Measurements from ENCODE around the gene MPRIP. TPM values are rescaled to one million over a fixed set of nuclear protein-coding genes. Genes with fewer than 3 reads are reported as not detected.

The MPRIP gene
- polyA plus RNA-seq, 1 of the 3 experiments (the other 2 are of a cell fraction) = 64.4 TPM

- no peak for TF ChIP-seq FOXM1 (IDR thresholded peaks at IDR 0.05; ENCODE audit: low read depth)
- no peak for TF ChIP-seq TEAD4 (IDR thresholded peaks at IDR 0.05; ENCODE audit: borderline replicate concordance, insufficient read depth)
- no peak for TF ChIP-seq FOXJ3 (CRISPR knock-in tag; IDR thresholded peaks at IDR 0.05)
- TF ChIP-seq GATA2 (CRISPR knock-in tag; IDR thresholded peaks at IDR 0.05) = no peak
- TF ChIP-seq GABPA (IDR thresholded peaks at IDR 0.05; ENCODE audit: low read depth) = no peak
- TF ChIP-seq TAF1 (IDR thresholded peaks at IDR 0.05; ENCODE audit: borderline replicate concordance, low read depth, low read length) = peak; percentile 81
- TF ChIP-seq FOSL2 (IDR thresholded peaks at IDR 0.05; ENCODE audit: borderline replicate concordance, low read depth) = no peak
- TF ChIP-seq RFX5 (IDR thresholded peaks at IDR 0.05; ENCODE audit: low read length) = no peak
- peak in 1 of 2 experiments; percentile 78; a peak in 1 of 4 replicates for TF ChIP-seq EP300 (IDR thresholded peaks at IDR 0.05; ENCODE audit: borderline replicate concordance in 1 of 2, low read depth in 1 of 2, low read length in 1 of 2)
- no peak for TF ChIP-seq RAD21 (IDR thresholded peaks at IDR 0.05; ENCODE audit: low read length)
- no peak for TF ChIP-seq EZH2phosphoT487 (IDR thresholded peaks at IDR 0.05; ENCODE audit: borderline replicate concordance, low read depth)
- TF ChIP-seq, protein P1, sequence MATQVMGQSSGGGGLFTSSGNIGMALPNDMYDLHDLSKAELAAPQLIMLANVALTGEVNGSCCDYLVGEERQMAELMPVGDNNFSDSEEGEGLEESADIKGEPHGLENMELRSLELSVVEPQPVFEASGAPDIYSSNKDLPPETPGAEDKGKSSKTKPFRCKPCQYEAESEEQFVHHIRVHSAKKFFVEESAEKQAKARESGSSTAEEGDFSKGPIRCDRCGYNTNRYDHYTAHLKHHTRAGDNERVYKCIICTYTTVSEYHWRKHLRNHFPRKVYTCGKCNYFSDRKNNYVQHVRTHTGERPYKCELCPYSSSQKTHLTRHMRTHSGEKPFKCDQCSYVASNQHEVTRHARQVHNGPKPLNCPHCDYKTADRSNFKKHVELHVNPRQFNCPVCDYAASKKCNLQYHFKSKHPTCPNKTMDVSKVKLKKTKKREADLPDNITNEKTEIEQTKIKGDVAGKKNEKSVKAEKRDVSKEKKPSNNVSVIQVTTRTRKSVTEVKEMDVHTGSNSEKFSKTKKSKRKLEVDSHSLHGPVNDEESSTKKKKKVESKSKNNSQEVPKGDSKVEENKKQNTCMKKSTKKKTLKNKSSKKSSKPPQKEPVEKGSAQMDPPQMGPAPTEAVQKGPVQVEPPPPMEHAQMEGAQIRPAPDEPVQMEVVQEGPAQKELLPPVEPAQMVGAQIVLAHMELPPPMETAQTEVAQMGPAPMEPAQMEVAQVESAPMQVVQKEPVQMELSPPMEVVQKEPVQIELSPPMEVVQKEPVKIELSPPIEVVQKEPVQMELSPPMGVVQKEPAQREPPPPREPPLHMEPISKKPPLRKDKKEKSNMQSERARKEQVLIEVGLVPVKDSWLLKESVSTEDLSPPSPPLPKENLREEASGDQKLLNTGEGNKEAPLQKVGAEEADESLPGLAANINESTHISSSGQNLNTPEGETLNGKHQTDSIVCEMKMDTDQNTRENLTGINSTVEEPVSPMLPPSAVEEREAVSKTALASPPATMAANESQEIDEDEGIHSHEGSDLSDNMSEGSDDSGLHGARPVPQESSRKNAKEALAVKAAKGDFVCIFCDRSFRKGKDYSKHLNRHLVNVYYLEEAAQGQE (IDR thresholded peaks at IDR 0.05; ENCODE audit: low read depth, low read length) = no peak
Observed at GRCh38 chr17:17237026-17237799, 195.0 kb downstream of the MPRIP start, which contains the start of gene FLCN (continued).

DNA sequence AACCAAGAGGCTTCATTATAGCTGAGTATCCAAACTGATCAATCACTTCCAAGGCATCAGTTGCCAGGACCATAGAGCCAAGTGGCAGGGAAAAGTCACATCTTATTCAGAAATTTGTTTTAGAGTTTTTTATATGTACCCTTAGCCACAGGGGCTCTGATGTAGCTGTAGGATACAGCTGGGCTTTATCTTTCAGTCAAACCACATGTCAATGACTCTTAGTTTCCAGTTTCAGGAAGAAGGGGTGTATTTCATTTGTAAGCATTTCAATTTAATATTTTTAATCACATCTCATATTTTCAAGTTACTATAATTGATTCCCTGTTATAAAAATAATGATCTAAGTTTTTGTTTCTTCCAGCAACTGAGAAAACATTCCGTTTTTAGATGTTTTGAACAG is 197.6 kb downstream of the MPRIP start:
- Histone ChIP-seq H2AFZ (ENCODE audit: low read depth) (no peak overlapping the region), H3F3A (replicated peaks; ENCODE audit: insufficient read depth) (no peaks in the 10 kb centered on the region), H3K9me2 (no peaks in the 10 kb centered on the region), H3K36me3 (replicated peaks in 1 of 2; ENCODE audit: control insufficient read depth in 1 of 2, insufficient read depth in 2 of 2, low read length in 1 of 2) (no peaks in the 10 kb centered on the region), H3K79me2 (ENCODE audit: insufficient read depth) (peaks cover 21% of the 10 kb centered on the region), H4K20me1 (ENCODE audit: insufficient read depth) (peaks cover 14% of the 10 kb centered on the region), H3K4me1 (ENCODE audit: control insufficient read depth in 1 of 2, insufficient read depth in 2 of 2, low read depth in 1 of 2, low read length in 1 of 2) (peaks cover 4 to 12% of the 10 kb centered on the region in 2 experiments; a peak in 3 of 4 replicates), H3K27me3 (ENCODE audit: insufficient read depth) (no peaks in the 10 kb centered on the region), H3K4me3 (ENCODE audit: low read depth in 2 of 2, low read length in 1 of 2) (no peak overlapping the region), H3K9ac (no peak overlapping the region), H3K27ac (ENCODE audit: low read depth in 2 of 2, low read length in 1 of 2) (no peak overlapping the region), H3K4me2 (no peak overlapping the region), H3K9me3 (no peaks in the 10 kb centered on the region)
- 80% methylated on average over 1 of the region's 1 CpG for WGBS (ENCODE audit: low lambda C conversion rate)
- ChIA-PET POLR2A (no interaction called here), CTCF (interaction anchor here (1.0 kb wide), 1 partner anchor 31 kb away, joined by 3 read pairs; no protein-coding TSS in a partner anchor)
- TF ChIP-seq MXI1 (IDR thresholded peaks at IDR 0.05; ENCODE audit: low read depth, low read length) = no peak
- no peak for TF ChIP-seq MAX (IDR thresholded peaks at IDR 0.05; ENCODE audit: low read depth)
- DNase-seq = no peak
